Measurements from ENCODE around the gene EPHA10. TPM values are rescaled to one million over a fixed set of nuclear protein-coding genes. Genes with fewer than 3 reads are reported as not detected.

The EPHA10 gene
- total RNA-seq, 1 experiment from 2014 or later = 1.0 TPM

GRCh38 chr1:37730376-37730775, 34.5 kb downstream of the EPHA10 start:
- no peak overlapping the region for H3K27ac Mint-ChIP-seq (ENCODE audit: low read depth, unreplicated experiment)
- H3K36me3 Mint-ChIP-seq (ENCODE audit: insufficient read depth, unreplicated experiment) = peaks cover 5% of the 10 kb centered on the region
- DNase-seq (ENCODE audit: unreplicated experiment) = no peak
- H3K4me3 Mint-ChIP-seq (ENCODE audit: unreplicated experiment) = no peak overlapping the region
- H3K4me1 Mint-ChIP-seq (ENCODE audit: insufficient read depth, unreplicated experiment) = peaks cover 4% of the 10 kb centered on the region
- TF ChIP-seq, protein P1, sequence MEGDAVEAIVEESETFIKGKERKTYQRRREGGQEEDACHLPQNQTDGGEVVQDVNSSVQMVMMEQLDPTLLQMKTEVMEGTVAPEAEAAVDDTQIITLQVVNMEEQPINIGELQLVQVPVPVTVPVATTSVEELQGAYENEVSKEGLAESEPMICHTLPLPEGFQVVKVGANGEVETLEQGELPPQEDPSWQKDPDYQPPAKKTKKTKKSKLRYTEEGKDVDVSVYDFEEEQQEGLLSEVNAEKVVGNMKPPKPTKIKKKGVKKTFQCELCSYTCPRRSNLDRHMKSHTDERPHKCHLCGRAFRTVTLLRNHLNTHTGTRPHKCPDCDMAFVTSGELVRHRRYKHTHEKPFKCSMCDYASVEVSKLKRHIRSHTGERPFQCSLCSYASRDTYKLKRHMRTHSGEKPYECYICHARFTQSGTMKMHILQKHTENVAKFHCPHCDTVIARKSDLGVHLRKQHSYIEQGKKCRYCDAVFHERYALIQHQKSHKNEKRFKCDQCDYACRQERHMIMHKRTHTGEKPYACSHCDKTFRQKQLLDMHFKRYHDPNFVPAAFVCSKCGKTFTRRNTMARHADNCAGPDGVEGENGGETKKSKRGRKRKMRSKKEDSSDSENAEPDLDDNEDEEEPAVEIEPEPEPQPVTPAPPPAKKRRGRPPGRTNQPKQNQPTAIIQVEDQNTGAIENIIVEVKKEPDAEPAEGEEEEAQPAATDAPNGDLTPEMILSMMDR (IDR thresholded peaks at IDR 0.05; ENCODE audit: unreplicated experiment) = no peak
- ChIA-PET CTCF (interaction anchor here (0.6 kb wide), 3 partner anchors 27 to 420 kb away, joined by 3 read pairs; no protein-coding TSS in a partner anchor), POLR2A (no interaction called here)
- H3K27me3 Mint-ChIP-seq (ENCODE audit: insufficient read depth, unreplicated experiment) = peaks cover 42% of the 10 kb centered on the region
- no peaks in the 10 kb centered on the region for H3K9me3 Mint-ChIP-seq (ENCODE audit: unreplicated experiment)
- intact Hi-C loops (cut with micrococcal nuclease) = loop anchor here (5.0 kb wide), 1 partner anchor 38 kb away; the partner anchor contains the start of gene CDCA8
- no TSS peak for BruUV-seq (replicated peaks)

DNA sequence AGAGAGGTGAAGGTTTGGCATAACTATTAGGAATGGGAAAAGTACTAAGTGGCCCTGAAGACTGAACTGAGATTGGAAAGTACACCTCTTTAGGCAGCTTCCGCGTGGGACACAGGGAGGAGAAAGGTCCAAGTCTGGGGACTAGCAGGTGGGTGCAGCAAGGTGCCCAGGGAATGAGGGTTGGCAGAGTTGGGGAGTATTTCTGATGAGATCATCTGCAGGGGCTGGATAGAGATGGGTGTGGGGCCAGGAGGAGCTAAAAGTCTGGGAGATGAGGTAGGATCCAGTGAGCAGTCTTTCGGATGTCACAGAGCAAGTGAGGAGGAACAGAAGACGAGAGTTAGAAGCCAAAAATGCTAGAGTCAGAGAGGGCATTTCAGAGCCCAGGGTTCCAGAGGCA, 36.5 kb downstream of the EPHA10 start:
- H3K9me3 Mint-ChIP-seq (ENCODE audit: unreplicated experiment) = no peaks in the 10 kb centered on the region
- TF ChIP-seq, protein P1 (IDR thresholded peaks at IDR 0.05; ENCODE audit: unreplicated experiment) = no peak
- H3K4me1 Mint-ChIP-seq (ENCODE audit: insufficient read depth, unreplicated experiment) = no peaks in the 10 kb centered on the region
- DNase-seq (ENCODE audit: unreplicated experiment) = no peak
- CTCF ChIA-PET = no interaction called here
- no TSS peak for BruUV-seq (replicated peaks)
- POLR2A ChIA-PET = no interaction called here
- H3K27ac Mint-ChIP-seq (ENCODE audit: low read depth, unreplicated experiment) = no peak overlapping the region
- intact Hi-C loops (cut with micrococcal nuclease) = no loop called here
- H3K36me3 Mint-ChIP-seq (ENCODE audit: insufficient read depth, unreplicated experiment) = peaks cover 5% of the 10 kb centered on the region
- no peak overlapping the region for H3K4me3 Mint-ChIP-seq (ENCODE audit: unreplicated experiment)
- peaks cover 58% of the 10 kb centered on the region for H3K27me3 Mint-ChIP-seq (ENCODE audit: insufficient read depth, unreplicated experiment)

DNA sequence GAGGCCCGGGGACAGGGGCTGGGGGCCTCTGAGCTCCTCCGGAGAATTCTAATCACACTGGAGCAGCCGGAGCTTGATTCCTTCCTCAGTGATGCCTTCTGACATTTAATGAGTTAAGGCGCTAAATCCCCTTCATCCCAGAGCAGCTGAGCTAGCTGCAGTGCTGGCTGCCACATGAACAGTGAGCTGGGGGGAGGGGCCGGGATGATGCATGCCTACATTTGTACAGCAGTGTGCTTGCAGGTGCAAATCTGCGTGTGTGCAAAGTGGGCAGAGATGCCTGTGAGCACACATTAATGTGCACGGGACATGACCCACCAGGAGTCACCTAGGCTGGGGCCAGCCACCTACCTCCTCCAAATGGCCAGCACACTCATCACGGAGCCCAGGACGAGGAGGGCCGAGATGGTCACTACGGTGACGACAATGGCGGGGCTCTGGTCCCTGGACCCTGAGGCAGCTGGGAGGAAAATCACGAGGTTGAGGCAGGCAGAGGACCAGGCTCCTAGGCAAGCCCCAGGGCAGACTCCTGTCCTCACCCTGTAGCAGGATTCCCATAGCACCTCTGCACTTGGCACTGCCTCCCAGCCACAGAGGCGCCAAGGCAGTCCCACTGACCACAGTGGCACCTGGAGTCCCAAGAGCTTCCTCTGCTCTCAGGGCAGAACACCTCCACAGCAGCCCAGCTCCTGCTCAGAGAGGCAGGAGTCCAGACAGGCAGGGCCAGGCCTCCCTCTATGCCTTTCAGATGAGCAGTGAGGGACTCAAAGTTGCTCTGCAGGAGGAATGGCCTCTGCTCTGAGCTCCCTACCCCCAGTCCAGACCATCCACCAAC, 38.0 kb downstream of the EPHA10 start:
- H3K4me1 Mint-ChIP-seq (ENCODE audit: insufficient read depth, unreplicated experiment) = no peaks in the 10 kb centered on the region
- CTCF ChIA-PET = no interaction called here
- no peak overlapping the region for H3K4me3 Mint-ChIP-seq (ENCODE audit: unreplicated experiment)
- TF ChIP-seq, protein P1 (IDR thresholded peaks at IDR 0.05; ENCODE audit: unreplicated experiment) = no peak
- intact Hi-C loops (cut with micrococcal nuclease) = no loop called here
- H3K27ac Mint-ChIP-seq (ENCODE audit: low read depth, unreplicated experiment) = no peak overlapping the region
- H3K36me3 Mint-ChIP-seq (ENCODE audit: insufficient read depth, unreplicated experiment) = no peaks in the 10 kb centered on the region
- POLR2A ChIA-PET = interaction anchor here (0.7 to 0.8 kb wide), 2 partner anchors 40 to 1652 kb away, joined by 3 read pairs; no protein-coding TSS in a partner anchor
- DNase-seq (ENCODE audit: unreplicated experiment) = no peak
- no TSS peak for BruUV-seq (replicated peaks)
- H3K27me3 Mint-ChIP-seq (ENCODE audit: insufficient read depth, unreplicated experiment) = peaks cover 58% of the 10 kb centered on the region
- no peaks in the 10 kb centered on the region for H3K9me3 Mint-ChIP-seq (ENCODE audit: unreplicated experiment)

GRCh38 chr1:37725851-37726613, 38.9 kb downstream of the EPHA10 start:
- intact Hi-C loops (cut with micrococcal nuclease) = no loop called here
- H3K36me3 Mint-ChIP-seq (ENCODE audit: insufficient read depth, unreplicated experiment) = no peaks in the 10 kb centered on the region
- H3K4me3 Mint-ChIP-seq (ENCODE audit: unreplicated experiment) = no peak overlapping the region
- ChIA-PET POLR2A (interaction anchor here (0.7 to 0.8 kb wide), 2 partner anchors 41 to 1653 kb away, joined by 3 read pairs; no protein-coding TSS in a partner anchor), CTCF (no interaction called here)
- H3K4me1 Mint-ChIP-seq (ENCODE audit: insufficient read depth, unreplicated experiment) = no peaks in the 10 kb centered on the region
- H3K9me3 Mint-ChIP-seq (ENCODE audit: unreplicated experiment) = no peaks in the 10 kb centered on the region
- no peak for DNase-seq (ENCODE audit: unreplicated experiment)
- H3K27me3 Mint-ChIP-seq (ENCODE audit: insufficient read depth, unreplicated experiment) = peaks cover 58% of the 10 kb centered on the region
- BruUV-seq (replicated peaks) = no TSS peak
- TF ChIP-seq, protein P1 (IDR thresholded peaks at IDR 0.05; ENCODE audit: unreplicated experiment) = no peak
- no peak overlapping the region for H3K27ac Mint-ChIP-seq (ENCODE audit: low read depth, unreplicated experiment)
